PC-3 (cell line): ENCODE results near the gene SLC35F5. TPM values are rescaled to one million over a fixed set of nuclear protein-coding genes. Genes with fewer than 3 reads are reported as not detected.

Source experiments
- ATAC-seq: fragments of 200-7000 bp; cut with Tn5 transposase; 2 replicates; pipeline ENCODE4 v1.9.1; 2020; ENCODE audit warnings: mild to moderate bottlenecking, moderate library complexity
- BruUV-seq: library from RNA; stranded (reverse); fragments of 400-500 nt; replicated peaks from 2 replicates; lab custom pipeline; 2021; lab: Mats Ljungman, UMichigan
- CTCF ChIA-PET: fragments of 300-600 bp; sonication (Branson Sonifier 250); formaldehyde crosslinking; loops from one replicate; lab custom pipeline; 2022; ENCODE audit warnings: antibody characterized with exemption; lab: Charles Lee
- POLR2A ChIA-PET: fragments of 300-600 bp; sonication (Branson Sonifier 250); formaldehyde crosslinking; loops from one replicate; lab custom pipeline; 2022; ENCODE audit warnings: antibody characterized with exemption; ENCODE audit not compliant: unreplicated experiment; lab: Charles Lee
- DNase-seq: peaks from one replicate; pipeline ENCODE4 v3.0.0-alpha.2; 2015
- H2AFZ ChIP-seq: fragments of 300-600 bp; sonication (generic); 2 replicates; pipeline ENCODE4 v1.6.0; 2016; ENCODE audit warnings: antibody characterized with exemption, low read length
- H3F3A ChIP-seq: fragments of 300-600 bp; sonication (generic); one replicate; pipeline ENCODE4 v1.6.0; 2017; ENCODE audit warnings: antibody characterized with exemption, low read length, control low read depth, mild to moderate bottlenecking; ENCODE audit not compliant: unreplicated experiment
- H3K27ac ChIP-seq: fragments of 300-600 bp; sonication (generic); 2 replicates; pipeline ENCODE4 v1.5.1; 2016; ENCODE audit warnings: mild to moderate bottlenecking, low read length
- H3K27me3 ChIP-seq: fragments of 300-600 bp; sonication (generic); 2 replicates; pipeline ENCODE4 v1.6.1; 2016; ENCODE audit warnings: low read length, mixed read lengths
- H3K36me3 ChIP-seq: fragments of 300-600 bp; sonication (generic); 2 replicates; pipeline ENCODE4 v1.6.1; 2016; ENCODE audit warnings: low read depth, mixed run types, low read length, mixed read lengths
- H3K4me1 ChIP-seq: fragments of 300-600 bp; sonication (generic); 2 replicates; pipeline ENCODE4 v1.5.1; 2016; ENCODE audit warnings: low read length; ENCODE audit not compliant: insufficient read depth
- H3K4me2 ChIP-seq: fragments of 300-600 bp; sonication (generic); 2 replicates; pipeline ENCODE4 v1.6.0; 2016; ENCODE audit warnings: low read length
- H3K4me3 ChIP-seq: fragments of 300-600 bp; sonication (generic); 2 replicates; pipeline ENCODE4 v1.5.1; 2016; ENCODE audit warnings: mild to moderate bottlenecking, low read length, mixed read lengths
- H3K79me2 ChIP-seq: fragments of 300-600 bp; sonication (generic); 2 replicates; pipeline ENCODE4 v1.6.1; 2017; ENCODE audit warnings: low read length, mixed read lengths
- H3K9ac ChIP-seq: fragments of 300-600 bp; sonication (generic); 2 replicates; pipeline ENCODE4 v1.6.0; 2016; ENCODE audit warnings: mild to moderate bottlenecking, low read length
- H3K9me2 ChIP-seq: fragments of 300-600 bp; sonication (generic); replicated peaks from 2 replicates; pipeline ENCODE4 v1.6.1; 2016; ENCODE audit warnings: mixed run types, low read length, mixed read lengths
- H3K9me3 ChIP-seq: fragments of 300-600 bp; sonication (generic); 2 replicates; pipeline ENCODE4 v1.6.1; 2016; ENCODE audit warnings: low read length, mixed read lengths
- H4K20me1 ChIP-seq: fragments of 300-600 bp; sonication (generic); 2 replicates; pipeline ENCODE4 v1.6.1; 2016; ENCODE audit warnings: low read length, mixed read lengths
- EZH2 ChIP-seq: fragments of 300-600 bp; sonication (generic); IDR thresholded peaks from one replicate; pipeline ENCODE4 v1.6.1; 2017; ENCODE audit warnings: antibody characterized with exemption, mild to moderate bottlenecking, low read length; ENCODE audit not compliant: unreplicated experiment
- EZH2phosphoT487 ChIP-seq: fragments of 300-600 bp; sonication (generic); IDR thresholded peaks from 2 replicates; pipeline ENCODE4 v1.6.1; 2018; ENCODE audit warnings: mild to moderate bottlenecking, antibody characterized with exemption, low read length, borderline replicate concordance
- intact Hi-C: fragments of 100-400 bp; cut with micrococcal nuclease; formaldehyde crosslinking; loops from 2 replicates; pipeline ENCODE4 v1.9.0; 2023
- total RNA-seq: library from RNA; depleted of rRNA; stranded (reverse); fragments of >200 nt; gene quantifications from 2 replicates; pipeline ENCODE4 v1.2.3, GENCODE V29; 2014
- TF ChIP-seq, protein P1 (sequence below): fragments of 300-600 bp; sonication (generic); conservative IDR thresholded peaks from 2 replicates; pipeline ENCODE4 v1.5.1; 2017; ENCODE audit warnings: antibody characterized with exemption, low read depth, mild to moderate bottlenecking, low read length

SLC35F5 gene
- total RNA-seq, 1 experiment from 2014 or later: 55.3 TPM

DNA sequence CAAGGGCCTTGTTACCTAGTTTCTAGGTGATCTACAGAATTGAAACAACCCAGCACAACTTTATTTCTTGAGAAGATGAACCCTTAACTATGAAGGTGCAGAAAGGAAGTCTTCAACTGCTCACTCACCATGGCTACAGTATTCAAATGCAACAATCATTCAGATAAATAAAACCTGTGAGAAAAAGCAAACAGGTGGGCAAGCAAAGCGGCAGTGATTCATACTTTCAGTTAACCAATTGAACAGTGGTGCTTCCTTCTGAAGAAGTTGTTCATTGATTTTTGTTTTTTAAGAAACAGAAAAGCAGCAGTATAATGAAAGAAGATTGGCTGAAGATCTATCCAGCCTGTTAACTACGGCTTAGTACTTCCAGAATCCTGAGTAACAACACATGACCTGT is 43.5 kb downstream of the SLC35F5 start:
- intact Hi-C loops: no loop called here
- Histone ChIP-seq H3K9ac (no peak overlapping the region), H3K4me2 (no peak overlapping the region), H3K9me2 (no peaks in the 10 kb centered on the region), H3K27ac (no peak overlapping the region), H3K36me3 (peaks cover 19% of the 10 kb centered on the region; the same call in 1 of the 2 replicates), H3K4me3 (no peak overlapping the region), H4K20me1 (no peaks in the 10 kb centered on the region), H3K4me1 (peaks cover 10% of the 10 kb centered on the region), H3K27me3 (no peaks in the 10 kb centered on the region), H2AFZ (no peak overlapping the region), H3F3A (no peaks in the 10 kb centered on the region), H3K79me2 (no peaks in the 10 kb centered on the region), H3K9me3 (no peaks in the 10 kb centered on the region)
- TF ChIP-seq EZH2phosphoT487 (no peak), EZH2 (no peak)
- TF ChIP-seq, protein P1, sequence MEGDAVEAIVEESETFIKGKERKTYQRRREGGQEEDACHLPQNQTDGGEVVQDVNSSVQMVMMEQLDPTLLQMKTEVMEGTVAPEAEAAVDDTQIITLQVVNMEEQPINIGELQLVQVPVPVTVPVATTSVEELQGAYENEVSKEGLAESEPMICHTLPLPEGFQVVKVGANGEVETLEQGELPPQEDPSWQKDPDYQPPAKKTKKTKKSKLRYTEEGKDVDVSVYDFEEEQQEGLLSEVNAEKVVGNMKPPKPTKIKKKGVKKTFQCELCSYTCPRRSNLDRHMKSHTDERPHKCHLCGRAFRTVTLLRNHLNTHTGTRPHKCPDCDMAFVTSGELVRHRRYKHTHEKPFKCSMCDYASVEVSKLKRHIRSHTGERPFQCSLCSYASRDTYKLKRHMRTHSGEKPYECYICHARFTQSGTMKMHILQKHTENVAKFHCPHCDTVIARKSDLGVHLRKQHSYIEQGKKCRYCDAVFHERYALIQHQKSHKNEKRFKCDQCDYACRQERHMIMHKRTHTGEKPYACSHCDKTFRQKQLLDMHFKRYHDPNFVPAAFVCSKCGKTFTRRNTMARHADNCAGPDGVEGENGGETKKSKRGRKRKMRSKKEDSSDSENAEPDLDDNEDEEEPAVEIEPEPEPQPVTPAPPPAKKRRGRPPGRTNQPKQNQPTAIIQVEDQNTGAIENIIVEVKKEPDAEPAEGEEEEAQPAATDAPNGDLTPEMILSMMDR: no peak
- DNase-seq (no peak), ATAC-seq (no peak)
- BruUV-seq: no TSS peak
- ChIA-PET POLR2A (no interaction called here), CTCF (no interaction called here)

DNA sequence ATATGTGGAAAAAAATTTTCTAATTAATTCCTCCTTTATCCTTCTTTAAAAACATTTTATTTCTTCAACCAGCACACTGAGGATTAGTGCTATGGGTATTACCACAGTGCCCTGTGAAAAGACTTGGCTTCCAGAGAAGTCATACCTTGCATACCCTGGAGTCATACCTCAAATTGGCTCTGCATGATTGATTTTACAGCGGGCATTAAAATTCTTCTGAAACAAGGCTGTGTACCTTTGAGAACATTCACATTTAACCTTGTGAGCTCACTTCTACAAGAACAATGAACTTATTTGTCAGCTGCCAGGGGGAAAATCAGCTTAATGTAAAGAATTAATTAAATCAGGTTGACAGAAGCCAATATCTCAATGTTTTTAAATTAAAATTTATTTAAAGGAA is 44.6 kb downstream of the SLC35F5 start:
- ATAC-seq (peak; percentile 52; the same call in 1 of the 2 replicates), DNase-seq (peak; percentile 40)
- Histone ChIP-seq H3K79me2 (no peaks in the 10 kb centered on the region), H3K4me2 (no peak overlapping the region), H3K9me2 (no peaks in the 10 kb centered on the region), H2AFZ (no peak overlapping the region), H3K9me3 (no peaks in the 10 kb centered on the region), H3K36me3 (peaks cover 18% of the 10 kb centered on the region; the same call in 1 of the 2 replicates), H3K4me3 (no peak overlapping the region), H3F3A (no peaks in the 10 kb centered on the region), H3K27ac (no peak overlapping the region), H4K20me1 (no peaks in the 10 kb centered on the region), H3K9ac (no peak overlapping the region), H3K27me3 (no peaks in the 10 kb centered on the region), H3K4me1 (peaks cover 10% of the 10 kb centered on the region)
- CTCF ChIA-PET: no interaction called here
- BruUV-seq: no TSS peak
- TF ChIP-seq, protein P1: no peak
- TF ChIP-seq EZH2phosphoT487 (no peak), EZH2 (no peak)
- POLR2A ChIA-PET: interaction anchor here (0.5 kb wide), 1 partner anchor 644 kb away, joined by 6 read pairs; no protein-coding TSS in a partner anchor
- intact Hi-C loops: no loop called here

DNA sequence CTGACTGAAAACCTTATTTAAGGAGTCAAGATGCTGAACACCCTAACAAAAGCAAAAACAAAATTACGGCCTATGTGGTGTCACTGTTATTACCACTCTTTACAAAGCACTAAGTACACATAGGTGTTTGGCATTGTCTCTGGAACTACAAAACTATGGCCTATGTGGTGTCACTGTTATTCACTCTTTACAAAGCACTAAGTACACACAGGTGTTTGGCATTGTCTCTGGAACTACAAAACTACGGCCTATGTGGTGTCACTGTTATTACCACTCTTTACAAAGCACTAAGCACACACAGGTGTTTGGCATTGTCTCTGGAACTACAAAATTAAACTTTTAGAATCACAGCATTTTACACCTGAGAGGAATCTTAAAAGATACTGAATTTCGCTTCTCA is 47.4 kb downstream of the SLC35F5 start:
- Histone ChIP-seq H2AFZ (no peak overlapping the region), H3K79me2 (no peaks in the 10 kb centered on the region), H3K4me3 (no peak overlapping the region), H3K27me3 (no peaks in the 10 kb centered on the region), H3K4me2 (peak overlapping the region; percentile 22; the same call in 1 of the 2 replicates), H3K4me1 (peaks cover 10% of the 10 kb centered on the region), H3K9me3 (no peaks in the 10 kb centered on the region), H3K9me2 (no peaks in the 10 kb centered on the region), H3K36me3 (peaks cover 9% of the 10 kb centered on the region; the same call in 1 of the 2 replicates), H3K9ac (no peak overlapping the region), H4K20me1 (no peaks in the 10 kb centered on the region), H3F3A (no peaks in the 10 kb centered on the region), H3K27ac (no peak overlapping the region)
- no TSS peak for BruUV-seq
- CTCF ChIA-PET: no interaction called here
- ATAC-seq (peak; percentile 85), DNase-seq (peak; percentile 60)
- POLR2A ChIA-PET: no interaction called here
- TF ChIP-seq, protein P1: no peak
- TF ChIP-seq EZH2 (no peak), EZH2phosphoT487 (no peak)
- intact Hi-C loops: no loop called here
